Measurements from ENCODE around the gene PDGFA. TPM values are rescaled to one million over a fixed set of nuclear protein-coding genes. Genes with fewer than 3 reads are reported as not detected.
A peak's percentile ranks its signal among the peaks of the same experiment; 100 is the strongest.

The PDGFA gene
- total and polyA plus RNA-seq, 5 donors, result 18.3 to 44.3 (median 33.0) TPM

DNA sequence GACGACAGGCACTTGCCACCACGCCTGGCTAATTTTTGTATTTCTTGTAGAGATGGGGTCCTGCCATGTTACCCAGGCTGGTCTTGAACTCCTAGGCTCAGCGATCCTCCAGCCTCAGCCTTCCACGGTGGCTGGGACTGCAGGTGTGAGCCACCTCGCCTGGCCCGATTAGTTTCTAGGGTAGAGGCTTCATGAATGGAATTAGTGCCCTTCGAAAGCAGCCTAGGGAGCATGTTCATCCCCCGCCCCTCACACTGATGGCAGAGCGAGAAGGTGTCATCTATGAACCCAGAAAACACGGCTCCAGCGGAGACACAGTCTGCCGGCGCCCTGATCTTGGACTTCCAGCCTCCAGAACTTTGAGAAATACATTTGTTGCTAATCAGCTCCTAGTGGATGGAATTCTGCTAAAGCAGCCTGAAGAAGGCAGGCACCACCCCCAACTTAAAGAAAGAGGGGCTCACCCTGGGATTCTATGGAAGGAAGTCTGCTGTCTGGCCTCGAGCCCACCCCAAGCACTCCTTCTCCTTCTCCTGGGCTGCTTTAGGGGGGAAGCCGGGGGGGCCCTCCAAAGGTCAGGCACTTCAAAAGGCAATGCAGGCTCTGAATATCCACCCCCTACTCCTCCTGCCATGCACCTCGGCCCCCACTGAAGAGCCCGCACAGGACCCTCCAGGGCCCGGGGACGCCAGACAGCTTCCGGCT, 10.1 kb downstream of the PDGFA start:
- no peaks in the 10 kb centered on the region for H3K9me3 ChIP-seq (ENCODE audit: control insufficient read depth, low read length)
- no peak overlapping the region for H3K27ac ChIP-seq (ENCODE audit: low read length)
- H3K4me3 ChIP-seq (ENCODE audit: low read length), result no peak overlapping the region
- 89% methylated on average over 20 of the region's 20 CpGs for WGBS
- intact Hi-C loops (cut with DNase I), result loop anchor here in 3 of 4 donors (10.0 kb wide), 3 partner anchors 145 to 225 kb away; no protein-coding TSS in a partner anchor
- H3K27me3 ChIP-seq (ENCODE audit: control insufficient read depth, insufficient read depth), result no peaks in the 10 kb centered on the region
- H3K4me1 ChIP-seq (ENCODE audit: control insufficient read depth, insufficient read depth, low read length), result no peaks in the 10 kb centered on the region
- peak; percentile 2 to 48 (median 35) for DNase-seq
- no peak for ATAC-seq

DNA sequence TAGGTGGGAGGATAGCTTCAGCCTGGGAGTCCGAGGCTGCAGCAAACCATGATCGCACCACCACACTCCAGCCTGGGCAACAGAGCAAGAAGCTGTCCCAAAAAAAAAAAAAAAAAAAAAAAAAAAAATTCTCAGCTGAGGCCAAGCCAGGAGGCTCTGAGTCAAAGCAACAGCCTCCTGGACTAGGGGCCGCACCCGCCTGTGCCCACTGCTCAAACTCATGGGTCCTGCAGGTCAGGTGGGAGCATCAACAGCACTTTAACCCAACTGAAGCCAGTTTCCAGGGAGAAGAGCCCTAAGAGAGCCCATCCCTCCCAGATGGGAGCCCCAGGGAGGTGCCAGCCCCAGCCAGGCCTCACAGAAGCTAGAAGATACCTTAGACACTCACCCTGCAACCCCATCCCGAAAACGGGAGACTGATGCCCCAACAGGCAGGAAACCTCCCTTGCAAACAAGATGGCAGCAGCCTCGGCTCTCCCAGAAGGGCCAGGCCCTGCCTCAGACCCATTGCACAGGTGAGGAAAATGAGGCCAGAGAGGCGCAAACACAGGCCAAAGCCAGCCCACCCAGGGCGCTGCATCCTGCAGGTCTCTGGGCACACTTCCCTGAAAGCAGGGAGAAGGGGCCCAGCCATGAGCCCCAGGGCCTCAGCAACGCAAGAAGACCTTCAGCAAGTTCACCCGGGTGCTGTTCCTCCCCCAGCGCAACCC, 11.0 kb downstream of the PDGFA start:
- DNase-seq, result peak; percentile 10 to 27 (median 12)
- intact Hi-C loops (cut with DNase I), result no loop called here
- ATAC-seq, result no peak
- H3K27me3 ChIP-seq (ENCODE audit: control insufficient read depth, insufficient read depth), result no peaks in the 10 kb centered on the region
- H3K4me3 ChIP-seq (ENCODE audit: low read length), result no peak overlapping the region
- WGBS, result 92% methylated on average over 12 of the region's 12 CpGs
- H3K9me3 ChIP-seq (ENCODE audit: control insufficient read depth, low read length), result no peaks in the 10 kb centered on the region
- no peak overlapping the region for H3K27ac ChIP-seq (ENCODE audit: low read length)
- no peaks in the 10 kb centered on the region for H3K4me1 ChIP-seq (ENCODE audit: control insufficient read depth, insufficient read depth, low read length)

GRCh38 chr7:507623-508300, 11.9 kb downstream of the PDGFA start:
- H3K4me1 ChIP-seq (ENCODE audit: control insufficient read depth, insufficient read depth, low read length), result no peaks in the 10 kb centered on the region
- H3K27me3 ChIP-seq (ENCODE audit: control insufficient read depth, insufficient read depth), result no peaks in the 10 kb centered on the region
- intact Hi-C loops (cut with DNase I), result no loop called here
- H3K4me3 ChIP-seq (ENCODE audit: low read length), result no peak overlapping the region
- no peak overlapping the region for H3K27ac ChIP-seq (ENCODE audit: low read length)
- no peak for ATAC-seq
- DNase-seq, result peak; percentile 8 to 37 (median 28)
- H3K9me3 ChIP-seq (ENCODE audit: control insufficient read depth, low read length), result no peaks in the 10 kb centered on the region
- WGBS, result 75% methylated on average over 17 of the region's 17 CpGs

DNA sequence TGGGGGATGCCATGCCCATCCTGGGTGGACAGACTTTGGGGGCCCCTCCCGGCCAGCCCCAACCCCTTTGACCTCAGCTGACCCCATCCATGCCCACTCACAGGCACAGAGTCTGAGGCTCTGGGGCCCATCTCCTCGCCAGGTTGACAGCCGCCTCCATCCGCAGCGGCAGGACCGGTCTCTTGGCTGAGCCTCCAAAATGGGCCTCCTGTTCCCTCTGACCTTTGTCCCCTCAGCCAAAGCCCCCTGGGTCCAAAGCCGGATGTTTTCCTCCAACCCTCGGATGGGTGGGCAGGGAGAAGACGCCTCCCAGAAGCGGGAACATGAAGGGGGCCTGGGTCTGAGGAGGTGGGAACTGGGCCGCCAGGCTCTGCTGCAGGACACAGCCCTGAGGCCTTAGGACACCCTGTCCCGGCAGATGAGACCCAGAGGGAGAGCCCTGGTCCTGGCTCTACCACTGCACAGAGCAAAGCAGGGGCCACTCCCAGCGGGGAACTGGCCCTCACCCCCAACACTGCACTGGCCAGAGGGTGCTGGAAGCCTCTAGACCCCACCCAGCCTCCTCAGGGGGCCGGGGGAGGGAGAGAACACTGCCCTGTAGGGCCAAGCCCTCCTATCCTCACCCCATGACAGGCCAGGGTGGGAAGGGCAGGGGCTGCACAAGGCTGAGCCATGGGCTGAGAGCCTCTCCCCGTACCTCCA, 12.6 kb downstream of the PDGFA start:
- peak in 1 of 2 donors; percentile 3 for ATAC-seq
- intact Hi-C loops (cut with DNase I), result no loop called here
- Histone ChIP-seq H3K27ac (ENCODE audit: low read length) (no peak overlapping the region), H3K4me1 (ENCODE audit: control insufficient read depth, insufficient read depth, low read length) (no peaks in the 10 kb centered on the region), H3K9me3 (ENCODE audit: control insufficient read depth, low read length) (no peaks in the 10 kb centered on the region), H3K27me3 (ENCODE audit: control insufficient read depth, insufficient read depth) (no peaks in the 10 kb centered on the region), H3K4me3 (ENCODE audit: low read length) (no peak overlapping the region)
- DNase-seq, result peak; percentile 7 to 25 (median 20)
- 87% methylated on average over 15 of the region's 15 CpGs for whole genome bisulfite sequencing

- intact Hi-C loops (cut with DNase I), result no loop called here
- no peaks in the 10 kb centered on the region for H3K4me1 ChIP-seq (ENCODE audit: control insufficient read depth, insufficient read depth, low read length)
- no peak overlapping the region for H3K4me3 ChIP-seq (ENCODE audit: low read length)
- H3K27ac ChIP-seq (ENCODE audit: low read length), result no peak overlapping the region
- no peaks in the 10 kb centered on the region for H3K9me3 ChIP-seq (ENCODE audit: control insufficient read depth, low read length)
- no peaks in the 10 kb centered on the region for H3K27me3 ChIP-seq (ENCODE audit: control insufficient read depth, insufficient read depth)
- DNase-seq (peak; percentile 12 to 52 (median 44)), ATAC-seq (no peak)
- WGBS, result 86% methylated on average over 11 of the region's 11 CpGs
Measured at GRCh38 chr7:506391-506831, 13.2 kb downstream of the PDGFA start.

GRCh38 chr7:505171-505570, 14.5 kb downstream of the PDGFA start:
- no peaks in the 10 kb centered on the region for H3K9me3 ChIP-seq (ENCODE audit: control insufficient read depth, low read length)
- ATAC-seq (no peak), DNase-seq (peak; percentile 6 to 29 (median 23))
- no peaks in the 10 kb centered on the region for H3K4me1 ChIP-seq (ENCODE audit: control insufficient read depth, insufficient read depth, low read length)
- no peak overlapping the region for H3K27ac ChIP-seq (ENCODE audit: low read length)
- no peaks in the 10 kb centered on the region for H3K27me3 ChIP-seq (ENCODE audit: control insufficient read depth, insufficient read depth)
- no peak overlapping the region for H3K4me3 ChIP-seq (ENCODE audit: low read length)
- intact Hi-C loops (cut with DNase I), result no loop called here
- WGBS, result 85% methylated on average over 16 of the region's 16 CpGs

- peak; percentile 13 to 52 (median 46) for DNase-seq
- Histone ChIP-seq H3K4me1 (ENCODE audit: control insufficient read depth, insufficient read depth, low read length) (no peaks in the 10 kb centered on the region), H3K9me3 (ENCODE audit: control insufficient read depth, low read length) (no peaks in the 10 kb centered on the region), H3K27ac (ENCODE audit: low read length) (no peak overlapping the region), H3K27me3 (ENCODE audit: control insufficient read depth, insufficient read depth) (no peaks in the 10 kb centered on the region), H3K4me3 (ENCODE audit: low read length) (no peak overlapping the region)
- WGBS, result 83% methylated on average over 34 of the region's 34 CpGs
- intact Hi-C loops (cut with DNase I), result no loop called here
- no peak for ATAC-seq
Measured at GRCh38 chr7:504221-505111, 15.2 kb downstream of the PDGFA start.

GRCh38 chr7:503575-504111, 16.0 kb downstream of the PDGFA start:
- intact Hi-C loops (cut with DNase I), result no loop called here
- DNase-seq (peak; percentile 62 to 77 (median 72)), ATAC-seq (peak; percentile 62 to 65)
- H3K27ac ChIP-seq (ENCODE audit: low read length), result no peak overlapping the region
- H3K4me3 ChIP-seq (ENCODE audit: low read length), result no peak overlapping the region
- no peaks in the 10 kb centered on the region for H3K4me1 ChIP-seq (ENCODE audit: control insufficient read depth, insufficient read depth, low read length)
- H3K27me3 ChIP-seq (ENCODE audit: control insufficient read depth, insufficient read depth), result no peaks in the 10 kb centered on the region
- no peaks in the 10 kb centered on the region for H3K9me3 ChIP-seq (ENCODE audit: control insufficient read depth, low read length)
- WGBS, result 49% methylated on average over 20 of the region's 20 CpGs

GRCh38 chr7:502296-502695, 17.4 kb downstream of the PDGFA start:
- WGBS, result 85% methylated on average over 13 of the region's 13 CpGs
- DNase-seq, result peak in 2 of 3 donors; percentile 2 to 25
- ATAC-seq, result no peak
- Histone ChIP-seq H3K4me1 (ENCODE audit: control insufficient read depth, insufficient read depth, low read length) (no peaks in the 10 kb centered on the region), H3K27ac (ENCODE audit: low read length) (no peak overlapping the region), H3K27me3 (ENCODE audit: control insufficient read depth, insufficient read depth) (no peaks in the 10 kb centered on the region), H3K9me3 (ENCODE audit: control insufficient read depth, low read length) (no peaks in the 10 kb centered on the region), H3K4me3 (ENCODE audit: low read length) (no peak overlapping the region)
- intact Hi-C loops (cut with DNase I), result no loop called here

DNA sequence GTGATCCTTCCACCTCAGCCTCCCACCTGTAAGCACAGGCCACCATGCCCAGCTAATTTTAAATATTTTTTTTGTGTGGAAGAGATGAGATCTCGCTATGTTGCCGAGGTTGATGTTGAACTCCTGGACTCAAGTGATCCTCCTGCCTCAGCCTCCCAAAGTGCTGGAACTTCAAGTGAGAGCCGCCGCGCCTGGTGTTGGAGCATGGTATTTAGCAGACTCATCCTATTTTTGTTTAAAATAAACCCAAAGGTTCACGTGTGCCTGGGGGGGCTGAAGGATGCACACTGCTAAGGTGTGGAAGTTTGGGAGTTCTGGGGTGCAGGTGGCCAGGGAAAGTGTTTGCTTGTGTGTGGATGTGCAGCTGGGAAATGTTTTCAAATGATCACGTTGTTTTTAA, 18.1 kb downstream of the PDGFA start:
- Histone ChIP-seq H3K27me3 (ENCODE audit: control insufficient read depth, insufficient read depth) (no peaks in the 10 kb centered on the region), H3K9me3 (ENCODE audit: control insufficient read depth, low read length) (no peaks in the 10 kb centered on the region), H3K4me1 (ENCODE audit: control insufficient read depth, insufficient read depth, low read length) (no peaks in the 10 kb centered on the region), H3K27ac (ENCODE audit: low read length) (no peak overlapping the region), H3K4me3 (ENCODE audit: low read length) (no peak overlapping the region)
- DNase-seq, result peak in 1 of 3 donors; percentile 37
- no peak for ATAC-seq
- 92% methylated on average over 7 of the region's 7 CpGs for WGBS
- intact Hi-C loops (cut with DNase I), result no loop called here

All from right cardiac atrium (tissue), 5 donors.